HTERT RPE-1 (cell line): ENCODE data around the gene EEPD1.

ENCODE experiments used
- in situ Hi-C: fragments of 300-500 bp; cut with MboI; formaldehyde crosslinking; loops from 4 replicates; pipeline ENCODE4 v1.14.3; 2020; ENCODE audit warnings: low sequenced_read_pairs

The EEPD1 gene

DNA sequence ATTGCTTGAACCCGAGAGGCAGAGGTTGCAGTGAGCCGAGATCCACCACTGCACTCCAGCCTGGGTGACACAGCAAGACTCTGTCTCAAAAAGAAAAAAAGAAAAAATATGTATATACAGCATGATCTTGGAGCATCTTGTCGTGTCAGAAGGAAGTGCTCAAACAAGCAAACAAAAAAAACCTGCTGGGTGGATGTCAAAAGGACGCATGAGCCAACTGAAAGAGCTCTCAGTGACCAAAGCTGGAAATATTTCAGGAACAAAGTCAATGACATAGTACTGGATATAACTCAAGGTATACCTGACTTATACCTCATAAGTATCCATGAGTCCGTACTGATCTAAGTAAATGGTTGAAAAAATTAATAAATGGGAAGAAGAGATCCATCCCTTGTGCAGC, 142.0 kb downstream of the EEPD1 start:
- in situ Hi-C loops, result loop anchor here (25.0 kb wide), 1 partner anchor 308 kb away; no protein-coding TSS in a partner anchor

DNA sequence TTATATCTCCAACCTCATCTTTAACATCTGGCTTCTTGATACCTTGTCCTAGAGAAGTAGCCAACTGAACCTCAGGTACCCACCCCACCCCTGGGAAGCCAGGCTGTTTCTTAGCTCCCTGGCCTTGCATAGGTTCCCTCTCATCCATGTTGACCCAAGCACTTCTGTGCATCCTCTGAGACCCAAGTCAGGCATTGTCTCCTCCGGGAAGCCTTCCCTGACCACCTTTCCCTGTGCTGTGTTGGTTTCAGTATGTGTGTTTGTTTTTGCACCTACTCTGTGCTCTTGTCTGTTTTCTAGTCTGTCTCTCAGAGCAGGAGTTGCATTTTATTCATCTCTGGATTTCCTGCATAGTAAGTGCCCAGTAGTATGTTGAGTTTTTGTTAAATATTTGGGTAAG, 143.2 kb downstream of the EEPD1 start:
- in situ Hi-C loops, result loop anchor here (25.0 kb wide), 1 partner anchor 309 kb away; no protein-coding TSS in a partner anchor

DNA sequence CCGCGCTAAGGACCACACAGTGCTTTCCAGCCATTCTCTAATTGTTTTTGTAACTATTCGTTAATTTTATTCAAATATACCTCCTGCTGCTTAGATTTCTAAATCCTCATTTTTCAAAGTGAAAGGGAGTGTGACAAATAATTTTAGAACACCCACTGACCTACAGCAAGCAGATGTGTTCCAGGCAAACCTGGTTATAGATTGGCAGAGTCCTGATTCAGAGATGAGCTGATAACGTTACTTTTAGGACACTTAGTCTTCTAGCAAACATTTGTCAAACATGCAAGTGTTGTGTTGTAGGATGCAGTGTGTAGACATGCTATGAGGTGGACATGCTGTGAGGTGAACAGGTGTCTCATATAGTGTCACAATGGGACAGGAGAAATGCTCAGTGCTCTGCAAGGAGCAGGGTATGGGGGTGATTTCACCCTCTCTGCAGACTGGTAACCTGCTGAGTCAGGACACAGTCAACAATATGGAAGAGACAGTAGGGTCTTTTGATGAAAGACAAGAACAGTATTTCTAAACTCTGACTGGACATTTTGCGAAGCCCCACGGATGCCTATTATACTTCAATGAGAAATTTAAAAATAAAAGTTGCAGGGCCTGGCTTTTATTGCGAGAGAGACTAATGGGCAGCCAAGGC, 144.4 kb downstream of the EEPD1 start:
- in situ Hi-C loops, result loop anchor here (25.0 kb wide), 1 partner anchor 310 kb away; no protein-coding TSS in a partner anchor

DNA sequence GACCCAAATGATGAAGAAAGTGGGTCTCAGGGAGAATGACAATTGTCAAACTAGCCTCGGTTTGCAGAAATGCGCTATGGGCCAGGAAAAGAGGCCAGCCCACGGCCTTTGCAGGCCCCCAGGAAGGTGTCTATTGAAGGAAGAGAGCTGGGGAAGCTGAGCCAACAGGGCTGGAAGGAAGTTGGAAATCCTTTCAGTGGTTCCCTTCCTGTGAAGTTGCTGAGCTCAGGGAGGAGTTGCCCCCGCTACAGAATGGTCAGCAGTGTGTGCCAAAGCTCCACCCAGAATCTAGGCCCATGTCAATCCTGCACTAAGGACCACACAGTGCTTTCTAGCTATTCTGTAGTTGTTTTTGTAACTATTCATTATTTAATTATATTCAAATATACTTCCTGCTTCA, 145.1 kb downstream of the EEPD1 start:
- in situ Hi-C loops, result loop anchor here (25.0 kb wide), 1 partner anchor 311 kb away; no protein-coding TSS in a partner anchor

DNA sequence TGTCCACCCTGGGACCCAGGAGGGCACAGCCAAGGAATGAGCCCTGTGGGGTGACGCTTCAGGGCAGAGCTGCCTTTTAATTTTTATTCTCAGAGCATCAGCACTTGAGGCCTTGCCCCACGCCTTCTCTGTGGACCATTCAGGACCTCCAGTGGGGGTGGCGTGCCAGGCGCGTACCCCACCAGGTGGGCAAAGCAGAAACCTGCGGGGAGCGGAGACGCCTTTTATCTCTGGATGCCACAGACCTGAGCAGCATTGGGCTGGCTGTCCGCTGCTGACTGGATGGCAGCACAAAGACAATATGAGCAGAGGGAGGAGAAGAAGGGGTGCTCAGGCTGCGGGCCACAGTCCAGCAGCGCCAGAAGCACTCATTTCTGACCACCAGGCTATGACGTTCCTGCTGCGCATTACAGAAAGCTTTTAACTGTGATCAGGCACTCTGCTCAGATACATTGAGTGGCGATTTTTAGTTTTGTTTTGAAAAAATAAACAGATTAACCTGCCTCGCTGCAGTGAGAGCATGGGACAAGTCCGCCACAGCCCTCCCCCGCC, 146.2 kb downstream of the EEPD1 start:
- in situ Hi-C loops, result loop anchor here (25.0 kb wide), 1 partner anchor 312 kb away; no protein-coding TSS in a partner anchor

DNA sequence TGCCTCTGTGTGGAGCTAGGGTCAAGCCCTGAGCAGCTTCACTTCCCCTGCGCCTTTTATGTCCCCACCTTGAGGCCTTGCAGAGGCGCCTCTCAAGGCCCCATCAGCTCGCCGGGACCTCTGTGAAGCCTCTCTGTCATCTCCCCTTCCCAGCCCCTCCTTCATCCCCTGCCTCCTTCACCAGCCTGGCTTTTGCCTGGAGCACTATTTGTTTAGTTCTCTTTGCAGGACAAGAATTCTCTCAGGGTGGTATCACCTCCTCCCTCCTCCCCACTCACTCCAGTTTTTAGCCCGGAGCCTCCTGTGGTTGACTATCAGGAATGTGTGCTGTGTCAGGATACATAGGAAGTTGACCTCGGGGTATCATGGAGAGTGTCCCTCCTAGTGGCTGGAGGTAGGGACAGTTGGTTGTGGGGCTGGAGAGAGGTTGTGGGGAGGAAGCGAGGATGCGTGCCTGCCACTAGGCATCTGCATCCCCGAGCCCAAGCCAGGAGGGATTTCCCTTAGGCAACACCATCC, 146.8 kb downstream of the EEPD1 start:
- in situ Hi-C loops, result loop anchor here (25.0 kb wide), 1 partner anchor 313 kb away; no protein-coding TSS in a partner anchor

DNA sequence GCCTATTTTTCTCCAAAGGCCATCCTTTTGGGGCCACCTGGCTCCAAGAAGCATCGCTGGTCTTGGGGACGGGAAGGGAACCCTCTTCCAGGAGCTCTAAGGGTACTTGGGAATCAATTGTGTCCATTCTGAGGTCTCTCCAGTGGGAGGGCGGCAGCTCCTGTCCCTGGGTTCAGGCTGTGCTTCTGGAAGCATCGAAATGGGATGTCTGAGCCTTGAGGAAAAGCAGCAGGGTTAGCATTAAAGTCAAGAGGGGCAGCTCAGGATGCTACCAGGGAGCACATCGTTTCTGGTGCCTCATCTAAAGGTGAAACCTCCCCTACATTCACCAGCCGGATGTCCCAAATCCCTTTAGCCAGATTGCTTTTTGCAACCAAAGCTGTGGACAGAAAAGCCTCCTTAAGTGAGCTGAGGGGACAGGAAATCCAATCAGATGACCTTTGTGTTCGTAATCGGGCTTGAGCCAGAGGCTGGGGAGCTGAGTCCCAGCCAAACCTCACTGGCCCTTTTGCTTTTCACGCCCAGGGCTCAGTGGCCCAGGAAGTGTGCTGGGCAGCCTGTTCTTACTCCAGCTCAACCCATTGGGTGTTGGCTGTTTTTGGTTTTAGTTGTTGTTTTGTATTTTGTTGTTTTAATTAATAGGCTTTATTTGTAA, 147.8 kb downstream of the EEPD1 start:
- in situ Hi-C loops, result no loop called here

DNA sequence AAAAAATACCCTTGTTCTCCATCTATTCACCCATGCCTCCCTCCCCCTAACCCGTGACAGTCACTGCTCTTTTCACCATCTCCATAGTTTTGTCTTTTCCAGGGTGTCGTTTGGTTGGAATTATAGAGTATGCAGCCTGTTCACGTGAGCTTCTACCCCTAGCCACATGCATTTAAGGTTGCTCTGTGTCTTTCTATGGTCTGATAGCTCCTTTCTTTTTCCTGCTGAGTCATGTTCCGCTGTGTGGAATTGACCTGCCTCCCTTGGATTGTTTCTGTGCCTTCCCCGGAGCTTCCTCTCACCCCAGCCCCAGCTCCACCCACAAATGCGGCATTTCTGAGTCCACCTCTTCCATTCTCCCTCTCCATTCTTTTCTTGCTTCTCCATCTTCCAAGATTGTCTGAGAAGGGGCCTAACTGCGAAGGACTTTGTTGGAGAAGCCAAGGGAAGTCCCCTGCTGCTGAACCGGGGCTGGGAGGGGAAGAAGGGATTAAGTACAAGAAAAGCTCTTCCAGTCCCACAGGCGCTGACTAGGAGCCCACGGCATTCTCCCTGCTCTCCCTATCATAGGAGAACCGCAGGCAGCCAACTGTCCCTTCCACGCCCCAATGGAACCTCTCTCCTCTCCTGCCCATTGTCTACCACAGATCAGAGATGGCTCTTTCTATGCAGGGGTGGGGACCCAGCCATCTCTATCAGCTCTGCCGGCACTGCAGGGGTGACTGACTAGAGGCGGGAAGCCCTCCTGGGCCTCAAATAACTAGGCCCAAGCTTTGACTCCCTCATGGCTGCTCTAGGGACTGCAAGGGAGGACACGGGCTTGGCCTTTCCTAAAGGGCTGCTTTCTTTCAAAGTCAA, 149.1 kb downstream of the EEPD1 start:
- in situ Hi-C loops, result no loop called here

DNA sequence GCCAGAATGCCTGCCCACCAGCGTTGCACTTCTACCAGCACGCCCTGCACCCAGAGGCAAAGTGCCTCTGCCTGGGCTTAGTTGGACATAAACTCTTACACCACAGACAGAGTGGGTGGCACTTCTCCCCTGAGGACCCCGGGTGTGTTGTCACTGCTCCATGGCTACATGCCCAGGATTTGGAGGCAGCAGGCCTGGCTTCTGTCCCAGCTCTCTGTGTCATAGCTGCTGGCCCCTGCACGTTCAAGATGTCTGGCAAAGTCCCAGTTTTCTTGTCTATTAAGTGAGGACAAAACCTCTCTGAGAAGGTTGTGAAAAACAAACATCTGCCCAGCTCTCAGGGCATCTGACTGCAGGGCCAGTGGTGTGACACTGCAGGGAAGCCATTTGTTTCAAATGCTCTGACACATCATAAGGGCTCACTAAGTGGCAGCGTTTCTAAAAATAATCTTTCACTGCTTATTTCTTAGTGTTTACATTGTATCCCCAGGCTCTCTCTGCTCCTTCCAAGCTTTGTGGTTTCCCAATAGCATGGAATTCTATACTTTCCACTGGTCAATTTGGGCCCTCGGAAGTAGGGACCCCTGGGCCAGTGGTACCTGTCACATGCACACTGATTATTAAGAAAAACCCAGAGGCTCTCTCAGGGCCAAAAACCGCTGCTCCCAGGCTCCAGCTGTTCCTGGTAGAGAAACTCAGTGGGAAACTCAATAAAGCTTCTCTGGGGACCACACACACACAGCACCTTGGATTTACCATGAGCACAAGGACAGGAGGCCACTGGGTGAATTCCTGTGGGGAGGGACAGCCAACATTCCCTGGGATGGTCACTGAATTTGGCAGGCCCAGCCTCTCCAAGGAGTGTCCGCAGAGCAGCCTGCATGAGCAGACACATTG, 150.4 kb downstream of the EEPD1 start:
- in situ Hi-C loops, result no loop called here

DNA sequence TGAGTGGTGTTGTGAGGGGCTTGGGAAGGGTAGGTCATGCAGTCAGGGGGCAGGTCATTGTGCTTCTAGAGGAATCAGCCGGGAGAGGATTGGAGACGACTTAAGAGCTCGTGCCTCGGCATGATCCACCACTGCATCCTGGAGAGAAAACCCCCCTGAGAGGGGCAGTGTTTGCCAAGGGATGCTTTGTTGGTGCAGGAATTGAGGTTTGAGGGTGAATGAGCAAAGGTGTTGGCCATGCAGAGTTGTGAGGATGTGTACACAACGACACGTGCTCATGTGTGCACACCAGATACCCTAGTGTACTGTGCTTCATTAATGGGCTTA, 151.0 kb downstream of the EEPD1 start:
- in situ Hi-C loops, result no loop called here

DNA sequence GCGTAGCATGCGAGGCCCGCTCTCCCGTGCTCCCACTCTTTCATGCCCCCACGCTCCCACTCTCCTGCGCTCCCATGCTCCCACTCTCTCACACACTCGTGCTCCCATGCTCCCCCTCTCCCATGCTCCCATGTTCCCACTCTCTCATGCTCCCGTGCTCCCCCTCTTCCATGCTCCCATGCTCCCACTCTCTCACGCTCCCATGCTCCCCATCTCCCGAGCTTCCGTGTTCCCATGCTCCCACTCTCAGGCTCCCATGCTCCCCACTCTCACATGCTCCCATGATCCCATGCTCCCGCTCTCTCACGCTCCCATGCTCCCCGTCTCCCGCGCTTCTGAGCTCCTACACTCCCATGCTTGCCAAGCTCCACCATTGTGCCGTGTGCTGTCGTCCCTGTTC, 152.2 kb downstream of the EEPD1 start:
- in situ Hi-C loops, result no loop called here

DNA sequence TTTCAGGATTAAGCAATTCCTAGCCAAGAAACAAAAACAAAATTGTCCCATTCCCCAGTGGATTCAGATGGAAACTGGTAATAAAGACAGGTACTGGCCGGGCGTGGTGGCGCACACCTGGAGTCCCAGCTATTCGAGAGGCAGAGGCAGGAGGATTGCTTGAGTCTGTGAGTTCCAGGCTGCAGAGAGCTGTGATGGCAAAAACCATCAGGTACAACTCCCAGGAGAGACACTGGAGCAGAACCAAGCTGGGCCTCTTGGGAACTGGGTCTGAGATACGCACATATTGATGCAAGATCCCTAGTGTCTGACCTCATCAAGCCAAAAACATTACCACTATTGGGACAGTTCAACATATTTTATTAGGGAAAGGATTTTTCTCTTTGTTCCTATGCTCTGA, 152.6 kb downstream of the EEPD1 start:
- in situ Hi-C loops, result no loop called here

DNA sequence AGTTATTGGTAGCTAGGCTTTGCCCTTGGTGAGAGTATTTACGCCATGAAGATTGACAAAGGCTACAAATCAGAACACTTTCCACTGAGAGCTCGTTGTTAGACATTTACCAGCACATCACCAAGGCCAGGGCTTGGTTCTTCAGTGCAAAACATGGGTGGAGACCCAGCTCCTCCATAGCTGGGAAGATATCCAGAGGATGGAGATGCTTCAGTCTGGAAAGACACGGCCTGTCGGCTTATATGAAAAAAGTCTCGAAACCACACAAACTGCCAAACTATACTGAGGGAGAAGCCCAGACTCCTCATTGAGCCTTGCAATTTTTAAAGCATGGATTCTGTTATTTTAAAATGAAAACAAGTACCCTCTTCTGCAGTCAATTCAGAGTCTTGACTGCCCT, 153.2 kb downstream of the EEPD1 start:
- in situ Hi-C loops, result no loop called here

DNA sequence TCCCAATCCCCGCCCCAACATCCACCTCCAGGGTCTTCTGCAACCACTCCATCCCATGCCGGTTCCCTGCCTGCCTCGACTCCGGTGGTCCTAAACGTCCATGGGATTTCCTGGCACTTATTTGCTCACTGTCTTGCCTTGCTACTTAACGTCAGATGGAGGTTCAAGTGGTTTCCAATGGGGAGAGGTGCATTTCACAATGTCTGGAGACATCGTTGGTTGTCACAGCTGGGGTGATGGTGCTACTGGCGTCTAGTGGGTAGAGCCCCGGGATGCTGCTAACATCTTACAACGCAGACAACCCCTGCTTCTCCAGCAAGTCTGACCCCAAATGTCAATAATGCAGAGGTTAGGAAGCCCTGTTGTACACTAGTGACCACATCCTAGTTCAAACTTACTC, 153.7 kb downstream of the EEPD1 start:
- in situ Hi-C loops, result no loop called here

DNA sequence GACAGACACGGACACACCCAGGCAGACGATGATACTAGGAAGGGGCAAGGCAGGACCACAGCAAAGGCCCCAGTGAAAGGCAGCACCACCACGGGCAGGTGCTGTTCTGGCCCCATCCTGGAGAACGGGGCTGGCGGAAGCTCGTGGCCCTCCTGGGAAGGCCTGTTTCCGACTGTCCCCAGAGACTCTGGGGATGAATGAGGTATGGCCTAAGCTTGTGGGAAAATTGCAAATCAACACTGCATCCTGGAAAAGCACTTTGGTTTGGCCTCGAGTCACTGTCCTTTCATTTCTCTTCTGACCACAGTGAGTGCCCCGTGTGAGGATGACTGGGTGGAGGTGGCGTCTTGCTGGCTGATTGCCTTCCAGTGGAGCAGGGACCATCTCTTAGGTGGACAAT, 155.0 kb downstream of the EEPD1 start:
- in situ Hi-C loops, result no loop called here

DNA sequence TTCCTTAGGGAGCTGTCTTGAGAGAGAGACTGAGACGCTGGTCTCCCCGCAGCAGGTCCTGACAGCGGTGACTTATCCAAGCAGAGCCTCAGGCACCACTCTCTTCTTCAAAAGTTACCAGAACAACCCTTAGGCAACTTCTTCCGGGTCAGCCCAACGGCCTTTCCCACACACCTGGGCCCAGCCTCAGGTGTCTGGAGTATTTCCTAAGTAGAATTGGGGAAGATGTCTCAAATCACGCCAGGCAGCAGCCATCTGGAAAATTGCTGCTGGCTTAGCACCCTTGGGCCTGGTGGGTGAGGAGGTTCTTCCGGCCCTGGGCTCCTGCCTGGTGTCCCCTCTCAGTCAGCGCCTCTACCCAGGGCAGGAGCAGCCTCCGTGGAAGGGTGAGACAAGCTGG, 156.2 kb downstream of the EEPD1 start:
- in situ Hi-C loops, result no loop called here

DNA sequence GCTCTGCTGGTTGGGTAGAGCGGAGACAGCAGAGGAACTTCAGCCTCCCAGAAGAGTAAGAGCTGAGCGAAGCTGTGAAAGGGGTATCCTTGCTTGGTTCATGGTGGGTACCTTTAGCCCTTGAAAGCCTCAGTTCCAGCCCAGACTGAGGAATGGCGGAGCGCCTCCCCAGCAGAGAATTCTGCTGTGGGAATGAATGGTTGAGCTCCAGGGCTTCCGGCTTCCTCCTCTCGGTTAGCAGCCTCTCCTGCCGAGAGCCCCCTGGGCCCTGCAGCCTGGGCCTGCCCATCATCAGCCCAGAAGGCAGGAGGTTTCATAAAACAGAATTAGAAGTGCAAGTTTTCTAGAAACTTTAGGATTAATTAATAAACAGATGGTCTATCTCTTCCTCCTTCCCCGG, 156.7 kb downstream of the EEPD1 start:
- in situ Hi-C loops, result no loop called here

DNA sequence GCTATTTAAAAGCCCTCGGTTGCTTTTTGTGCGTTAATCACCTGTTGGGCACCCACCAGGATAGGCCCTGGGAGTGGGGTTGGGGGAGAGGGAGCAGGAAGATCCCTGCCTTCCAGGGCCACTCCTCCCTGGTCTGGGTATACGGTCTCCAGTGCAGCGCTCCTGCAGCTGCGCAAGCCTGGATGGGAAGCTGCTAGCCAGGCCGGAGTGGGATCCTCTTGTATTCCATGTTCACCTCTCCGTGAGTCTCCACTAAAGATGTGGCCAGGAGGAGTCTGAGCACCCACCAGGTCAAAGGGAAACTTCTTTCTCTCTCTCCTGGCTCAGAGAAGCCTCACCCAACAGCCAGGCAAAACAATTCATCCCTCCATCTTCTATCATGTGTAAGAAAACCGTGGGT, 157.8 kb downstream of the EEPD1 start:
- in situ Hi-C loops, result no loop called here

DNA sequence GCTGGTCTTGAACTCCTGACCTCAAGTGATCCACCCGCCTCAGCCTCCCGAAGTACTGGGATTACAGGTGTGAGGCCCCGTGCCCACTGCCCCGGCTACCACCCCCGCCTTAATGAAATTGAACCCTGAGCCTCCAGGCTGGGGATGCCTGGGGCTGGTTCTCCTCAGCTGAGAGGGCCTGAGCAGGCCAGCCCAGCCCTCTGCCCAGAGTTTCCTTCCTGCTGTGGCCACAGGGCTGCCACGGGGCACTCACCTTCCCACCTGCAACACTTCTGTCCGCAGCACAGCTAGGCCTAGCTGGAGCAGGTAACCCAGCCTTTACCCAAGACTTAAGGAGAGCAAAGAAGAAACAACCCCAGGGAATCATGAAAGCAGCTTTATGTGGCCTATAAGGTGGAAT, 158.5 kb downstream of the EEPD1 start:
- in situ Hi-C loops, result no loop called here
